Adrenal gland (tissue), 5 donors: ENCODE data around the gene RUFY2.

Experiments used
- POLR2A ChIP-seq, 2 donors: fragments of 450-650 bp; IDR thresholded peaks; one replicate each; pipeline ENCODE4 v1.6.1; 2017; ENCODE audit warnings: antibody characterized with exemption in 2 of 2, mild to moderate bottlenecking in 2 of 2, moderate library complexity in 1 of 2
- TF ChIP-seq, protein P1 (sequence below), 6 experiments: fragments of 450-650 bp in 4 of 6; fragments of 200-600 bp in 2 of 6; sonication (generic) in 1 of 6; IDR thresholded peaks; 1 replicate in 5 of 6; 2 replicates in 1 of 6; pipeline versions ENCODE4 v1.5.1 to v1.8.0; 2016 to 2021; ENCODE audit warnings: antibody characterized with exemption in 6 of 6, mild to moderate bottlenecking in 2 of 6, moderate library complexity in 1 of 6
- donor health status: DM: no; HTN: no; CAD: no.

DNA sequence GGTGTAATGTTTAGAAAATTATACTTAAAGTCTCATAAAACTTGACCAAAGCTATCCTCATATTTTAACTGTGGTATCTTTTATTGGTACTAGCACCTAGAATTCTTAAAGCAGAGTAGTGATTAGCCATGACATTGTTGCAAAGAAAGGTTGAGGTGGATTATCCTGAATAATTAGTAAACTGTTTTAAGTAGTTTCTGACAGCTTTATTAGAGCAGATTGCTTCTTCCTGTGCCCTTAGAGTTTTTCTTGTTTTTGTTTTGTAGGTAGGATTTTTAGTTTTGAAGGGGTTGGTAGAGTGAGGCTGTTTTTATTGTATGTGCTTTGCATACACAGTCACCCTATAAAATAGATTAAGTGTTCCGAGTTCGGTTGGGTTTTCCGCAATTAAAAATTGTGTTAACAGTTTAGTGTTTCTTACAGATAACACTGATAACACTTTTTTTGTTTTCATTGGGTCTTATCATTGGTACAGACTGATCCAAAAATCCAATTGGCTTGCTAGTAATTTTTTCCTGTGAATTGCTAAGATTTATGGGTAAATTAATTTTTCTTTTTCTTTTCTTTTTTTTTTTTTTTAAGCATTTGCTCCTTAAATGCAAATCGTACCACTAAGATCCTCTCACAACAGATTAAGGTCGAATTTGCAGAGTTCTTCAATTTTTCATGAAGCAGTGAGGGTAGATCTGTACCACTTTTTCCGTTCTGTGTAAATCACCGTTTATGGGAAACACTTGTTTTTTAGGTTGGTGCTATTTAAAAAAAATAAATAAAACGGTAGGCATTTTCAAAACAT is 72.2 kb downstream of the RUFY2 start:
- TF ChIP-seq, protein P1, sequence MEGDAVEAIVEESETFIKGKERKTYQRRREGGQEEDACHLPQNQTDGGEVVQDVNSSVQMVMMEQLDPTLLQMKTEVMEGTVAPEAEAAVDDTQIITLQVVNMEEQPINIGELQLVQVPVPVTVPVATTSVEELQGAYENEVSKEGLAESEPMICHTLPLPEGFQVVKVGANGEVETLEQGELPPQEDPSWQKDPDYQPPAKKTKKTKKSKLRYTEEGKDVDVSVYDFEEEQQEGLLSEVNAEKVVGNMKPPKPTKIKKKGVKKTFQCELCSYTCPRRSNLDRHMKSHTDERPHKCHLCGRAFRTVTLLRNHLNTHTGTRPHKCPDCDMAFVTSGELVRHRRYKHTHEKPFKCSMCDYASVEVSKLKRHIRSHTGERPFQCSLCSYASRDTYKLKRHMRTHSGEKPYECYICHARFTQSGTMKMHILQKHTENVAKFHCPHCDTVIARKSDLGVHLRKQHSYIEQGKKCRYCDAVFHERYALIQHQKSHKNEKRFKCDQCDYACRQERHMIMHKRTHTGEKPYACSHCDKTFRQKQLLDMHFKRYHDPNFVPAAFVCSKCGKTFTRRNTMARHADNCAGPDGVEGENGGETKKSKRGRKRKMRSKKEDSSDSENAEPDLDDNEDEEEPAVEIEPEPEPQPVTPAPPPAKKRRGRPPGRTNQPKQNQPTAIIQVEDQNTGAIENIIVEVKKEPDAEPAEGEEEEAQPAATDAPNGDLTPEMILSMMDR (IDR thresholded peaks at IDR 0.05), result no peak
- TF ChIP-seq POLR2A (IDR thresholded peaks at IDR 0.05), result no peak
